ENCODE results near the gene OR6J1.

OR6J1 gene

GRCh38 chr14:22597771-22598098 is 46.4 kb downstream of the OR6J1 start:
- H3K4me1 ChIP-seq (ENCODE audit: control insufficient read depth, insufficient read depth, low read length) = 0 out of 2 replicates have a peak, but pooled peaks cover 2% of the 10 kb centered on the region
- ChIA-PET POLR2A (interaction anchor here (1.1 to 2.9 kb wide), 3 partner anchors 8 to 13 kb away, joined by 3 to 22 read pairs (median 6); partner anchors contain the start of gene DAD1), CTCF (interaction anchor here (0.6 to 2.2 kb wide), 4 partner anchors 27 to 1270 kb away, joined by 4 to 10 read pairs (median 5); no protein-coding TSS in a partner anchor)
- H3K27ac ChIP-seq (ENCODE audit: extremely low read depth, low read depth, low read length) = no peak overlapping the region
- peaks cover 0 to 17% of the 10 kb centered on the region in 2 experiments; a peak in 1 of 3 replicates for H3K36me3 ChIP-seq (ENCODE audit: control insufficient read depth in 2 of 2, insufficient read depth in 1 of 2, low read length in 2 of 2)
- H3K9me3 ChIP-seq (ENCODE audit: control insufficient read depth, insufficient read depth, low read depth, low read length) = no peaks in the 10 kb centered on the region
- peak overlapping the region; percentile 86 for H3K4me3 ChIP-seq (ENCODE audit: low read depth, low read length)
- TF ChIP-seq ZBTB48 (tag by site-specific recombination; IDR thresholded peaks at IDR 0.05) (no peak), ZIC2 (tag by site-specific recombination; IDR thresholded peaks at IDR 0.05) (no peak), ZNF10 (tag by site-specific recombination; IDR thresholded peaks at IDR 0.05) (no peak), ZNF335 (tag by site-specific recombination; conservative IDR thresholded peaks at IDR 0.05) (peak; percentile 44; the same call in 1 of the 2 replicates)

GRCh38 chr14:22597265-22597664 is 46.9 kb downstream of the OR6J1 start:
- Histone ChIP-seq H3K36me3 (ENCODE audit: control insufficient read depth in 2 of 2, insufficient read depth in 1 of 2, low read length in 2 of 2) (peaks cover 0 to 13% of the 10 kb centered on the region in 2 experiments; a peak in 1 of 3 replicates), H3K9me3 (ENCODE audit: control insufficient read depth, insufficient read depth, low read depth, low read length) (no peaks in the 10 kb centered on the region), H3K27ac (ENCODE audit: extremely low read depth, low read depth, low read length) (no peak overlapping the region), H3K4me3 (ENCODE audit: low read depth, low read length) (no peak overlapping the region), H3K4me1 (ENCODE audit: control insufficient read depth, insufficient read depth, low read length) (0 out of 2 replicates have a peak, but pooled peaks cover 2% of the 10 kb centered on the region)
- ChIA-PET CTCF (interaction anchor here (0.6 to 2.2 kb wide), 3 partner anchors 27 to 1270 kb away, joined by 3 to 10 read pairs (median 4); no protein-coding TSS in a partner anchor), POLR2A (interaction anchor here (1.1 to 2.9 kb wide), 2 partner anchors 8 to 13 kb away, joined by 3 to 22 read pairs; partner anchors contain the start of gene DAD1)
- TF ChIP-seq ZNF514 (tag by site-specific recombination; IDR thresholded peaks at IDR 0.05) = no peak
- no peak for TF ChIP-seq HIC1 (tag by site-specific recombination; IDR thresholded peaks at IDR 0.05)
- no peak for TF ChIP-seq ZNF501 (tag by site-specific recombination; IDR thresholded peaks at IDR 0.05)
- no peak for TF ChIP-seq PATZ1 (tag by site-specific recombination; IDR thresholded peaks at IDR 0.05)
- no peak for TF ChIP-seq OSR2 (tag by site-specific recombination; IDR thresholded peaks at IDR 0.05)
- TF ChIP-seq ZSCAN4 (tag by site-specific recombination; IDR thresholded peaks at IDR 0.05) = no peak
- TF ChIP-seq GLI2 (tag by site-specific recombination; IDR thresholded peaks at IDR 0.05; ENCODE audit: borderline replicate concordance, low read depth) = no peak
- TF ChIP-seq SP2 (tag by site-specific recombination; IDR thresholded peaks at IDR 0.05) = no peak

- CTCF ChIA-PET = interaction anchor here (0.7 to 2.2 kb wide), 3 partner anchors 14 to 257 kb away, joined by 3 to 10 read pairs (median 4); no protein-coding TSS in a partner anchor
- H3K4me1 ChIP-seq (ENCODE audit: control insufficient read depth, insufficient read depth, low read length) = 0 out of 2 replicates have a peak, but pooled peaks cover 2% of the 10 kb centered on the region
- peaks cover 0 to 4% of the 10 kb centered on the region in 2 experiments; a peak in 1 of 3 replicates for H3K36me3 ChIP-seq (ENCODE audit: control insufficient read depth in 2 of 2, insufficient read depth in 1 of 2, low read length in 2 of 2)
- no peak overlapping the region for H3K4me3 ChIP-seq (ENCODE audit: low read depth, low read length)
- H3K27ac ChIP-seq (ENCODE audit: extremely low read depth, low read depth, low read length) = no peak overlapping the region
- H3K9me3 ChIP-seq (ENCODE audit: control insufficient read depth, insufficient read depth, low read depth, low read length) = no peaks in the 10 kb centered on the region
- POLR2A ChIA-PET = no interaction called here
- TF ChIP-seq PBX3 (CRISPR knock-in tag; IDR thresholded peaks at IDR 0.05) = no peak
- TF ChIP-seq ZNF24 (tag by site-specific recombination; IDR thresholded peaks at IDR 0.05) = no peak
- TF ChIP-seq ZNF629 (tag by site-specific recombination; IDR thresholded peaks at IDR 0.05) = no peak
- TF ChIP-seq ZNF202 (tag by site-specific recombination; IDR thresholded peaks at IDR 0.05; ENCODE audit: borderline replicate concordance) = no peak
- TF ChIP-seq SP2 (tag by site-specific recombination; IDR thresholded peaks at IDR 0.05) = no peak
- no peak for TF ChIP-seq MEIS1 (CRISPR knock-in tag; IDR thresholded peaks at IDR 0.05; ENCODE audit: borderline replicate concordance)
- no peak for TF ChIP-seq ZNF311 (tag by site-specific recombination; IDR thresholded peaks at IDR 0.05; ENCODE audit: borderline replicate concordance)
- no peak for TF ChIP-seq ZNF223 (tag by site-specific recombination; IDR thresholded peaks at IDR 0.05)
- TF ChIP-seq YY2 (tag by site-specific recombination; IDR thresholded peaks at IDR 0.05) = no peak
- no peak for TF ChIP-seq ZXDB (tag by site-specific recombination; IDR thresholded peaks at IDR 0.05)
- TF ChIP-seq MZF1 (tag by site-specific recombination; IDR thresholded peaks at IDR 0.05; ENCODE audit: borderline replicate concordance) = no peak
- TF ChIP-seq KLF17 (tag by site-specific recombination; IDR thresholded peaks at IDR 0.05) = no peak
- no peak for TF ChIP-seq ZNF677 (tag by site-specific recombination; IDR thresholded peaks at IDR 0.05)
Observed at GRCh38 chr14:22596354-22596879, 47.7 kb downstream of the OR6J1 start.
